HEK293T (cell line): Measurements from ENCODE around the gene RAB8B.
A peak's percentile ranks its signal among the peaks of the same experiment; 100 is the strongest.

Experiments used
- CTCF ChIA-PET: fragments of 350-600 bp; formaldehyde crosslinking; extraction: SDS; loops from one replicate; lab custom pipeline; 2021; ENCODE audit warnings: antibody characterized with exemption, inconsistent platforms; lab: Yijun Ruan, JAX
- POLR2A ChIA-PET: fragments of 350-600 bp; formaldehyde crosslinking; extraction: SDS; loops from one replicate; lab custom pipeline; 2020; ENCODE audit warnings: antibody characterized with exemption, inconsistent platforms; lab: Yijun Ruan, JAX
- DNase-seq: peaks from one replicate; pipeline ENCODE4 v3.0.0; 2012; ENCODE audit warnings: mixed read lengths; ENCODE audit errors: extremely low spot score
- ARNT ChIP-seq: fragments of 450-650 bp; IDR thresholded peaks from 2 replicates; pipeline ENCODE4 v1.6.1; 2017; ENCODE audit warnings: mild to moderate bottlenecking
- BHLHE40 ChIP-seq: fragments of 450-650 bp; IDR thresholded peaks from 2 replicates; pipeline ENCODE4 v1.6.1; 2016; ENCODE audit warnings: mild to moderate bottlenecking, moderate library complexity, borderline replicate concordance
- CTBP1 ChIP-seq: fragments of 450-650 bp; IDR thresholded peaks from 2 replicates; pipeline ENCODE4 v1.6.1; 2016; ENCODE audit warnings: borderline replicate concordance
- ELF4 ChIP-seq: fragments of 450-650 bp; IDR thresholded peaks from 2 replicates; pipeline ENCODE4 v1.6.1; 2017; ENCODE audit warnings: antibody characterized with exemption
- FOXA1 ChIP-seq: fragments of 450-650 bp; IDR thresholded peaks from 2 replicates; pipeline ENCODE4 v1.6.1; 2016; ENCODE audit warnings: mild to moderate bottlenecking
- FOXK2 ChIP-seq: fragments of 450-650 bp; IDR thresholded peaks from 2 replicates; pipeline ENCODE4 v1.6.1; 2016; ENCODE audit warnings: mild to moderate bottlenecking
- FOXM1 ChIP-seq: fragments of 450-650 bp; IDR thresholded peaks from 2 replicates; pipeline ENCODE4 v1.6.1; 2017; ENCODE audit warnings: mild to moderate bottlenecking, borderline replicate concordance
- HDGF ChIP-seq: fragments of 450-650 bp; IDR thresholded peaks from 2 replicates; pipeline ENCODE4 v1.6.1; 2017; ENCODE audit warnings: antibody characterized with exemption, borderline replicate concordance
- L3MBTL2 ChIP-seq: fragments of 450-650 bp; conservative IDR thresholded peaks from 2 replicates; pipeline ENCODE4 v1.6.1; 2016; ENCODE audit warnings: mild to moderate bottlenecking
- LEF1 ChIP-seq: fragments of 450-650 bp; IDR thresholded peaks from 2 replicates; pipeline ENCODE4 v1.6.1; 2017; ENCODE audit warnings: mild to moderate bottlenecking, borderline replicate concordance
- NFRKB ChIP-seq: fragments of 450-650 bp; IDR thresholded peaks from 2 replicates; pipeline ENCODE4 v1.6.1; 2016; ENCODE audit warnings: mild to moderate bottlenecking, moderate library complexity
- PKNOX1 ChIP-seq: fragments of 450-650 bp; IDR thresholded peaks from 2 replicates; pipeline ENCODE4 v1.6.1; 2016
- SP1 ChIP-seq: fragments of 450-650 bp; IDR thresholded peaks from 2 replicates; pipeline ENCODE4 v1.6.1; 2017
- SUZ12 ChIP-seq: fragments of 450-650 bp; IDR thresholded peaks from 2 replicates; pipeline ENCODE4 v1.6.1; 2016; ENCODE audit warnings: mild to moderate bottlenecking
- TARDBP ChIP-seq: fragments of 450-650 bp; IDR thresholded peaks from 2 replicates; pipeline ENCODE4 v1.6.1; 2016
- ZNF384 ChIP-seq: fragments of 450-650 bp; IDR thresholded peaks from 2 replicates; pipeline ENCODE4 v1.6.1; 2016

The RAB8B gene

GRCh38 chr15:63288778-63289378 lies 99.5 kb downstream of the RAB8B start:
- POLR2A ChIA-PET, result no interaction called here
- no peak for TF ChIP-seq FOXM1
- no peak for TF ChIP-seq HDGF
- TF ChIP-seq ARNT, result no peak
- peak; percentile 28 for DNase-seq
- CTCF ChIA-PET, result interaction anchor here (0.7 kb wide), 2 partner anchors 10 to 23 kb away, joined by 3 read pairs; no protein-coding TSS in a partner anchor

- TF ChIP-seq FOXK2, result no peak
- TF ChIP-seq CTBP1, result no peak
- no peak for TF ChIP-seq FOXA1
- no peak for TF ChIP-seq LEF1
- no peak for TF ChIP-seq ZNF384
- no peak for TF ChIP-seq FOXM1
- TF ChIP-seq ARNT, result no peak
- TF ChIP-seq SUZ12, result no peak
- no peak for TF ChIP-seq L3MBTL2
- DNase-seq, result no peak
- ChIA-PET CTCF (interaction anchor here (0.7 to 2.1 kb wide), 3 partner anchors 110 to 1623 kb away, joined by 3 to 7 read pairs (median 6); no protein-coding TSS in a partner anchor), POLR2A (interaction anchor here (1.2 kb wide), 1 partner anchor 14 kb away, joined by 3 read pairs; no protein-coding TSS in a partner anchor)
These were observed 102.1 kb downstream of the RAB8B start for GRCh38 chr15:63291507-63291906.

- ChIA-PET CTCF (no interaction called here), POLR2A (interaction anchor here (1.0 kb wide), 1 partner anchor 135 kb away, joined by 3 read pairs; the partner anchor contains the start of gene RPS27L)
- no peak for DNase-seq
- no peak for TF ChIP-seq ZNF384
These were observed 102.8 kb downstream of the RAB8B start for GRCh38 chr15:63292241-63292640.

GRCh38 chr15:63292771-63293170 lies 103.4 kb downstream of the RAB8B start:
- TF ChIP-seq SUZ12 (no peak), L3MBTL2 (no peak), BHLHE40 (no peak)
- CTCF ChIA-PET, result no interaction called here
- POLR2A ChIA-PET, result interaction anchor here (1.0 kb wide), 1 partner anchor 135 kb away, joined by 3 read pairs; the partner anchor contains the start of gene RPS27L
- DNase-seq, result no peak

GRCh38 chr15:63294359-63294758 lies 105.0 kb downstream of the RAB8B start:
- no peak for DNase-seq
- ChIA-PET CTCF (no interaction called here), POLR2A (no interaction called here)
- TF ChIP-seq SP1, result no peak
- no peak for TF ChIP-seq LEF1
- no peak for TF ChIP-seq FOXA1
- TF ChIP-seq TARDBP, result no peak
- TF ChIP-seq HDGF, result no peak
- no peak for TF ChIP-seq FOXM1
- no peak for TF ChIP-seq ARNT
- TF ChIP-seq NFRKB, result no peak
- no peak for TF ChIP-seq ZNF384

GRCh38 chr15:63295341-63295740 lies 105.9 kb downstream of the RAB8B start:
- TF ChIP-seq ARNT, result no peak
- no peak for TF ChIP-seq FOXA1
- no peak for TF ChIP-seq PKNOX1
- TF ChIP-seq NFRKB, result no peak
- TF ChIP-seq HDGF, result no peak
- no peak for TF ChIP-seq ELF4
- TF ChIP-seq ZNF384, result no peak
- no peak for TF ChIP-seq SP1
- no peak for TF ChIP-seq L3MBTL2
- TF ChIP-seq TARDBP, result no peak
- TF ChIP-seq BHLHE40, result no peak
- POLR2A ChIA-PET, result no interaction called here
- DNase-seq, result no peak
- CTCF ChIA-PET, result no interaction called here

GRCh38 chr15:63296195-63296594 lies 106.8 kb downstream of the RAB8B start:
- ChIA-PET CTCF (interaction anchor here (0.5 kb wide), 1 partner anchor 773 kb away, joined by 3 read pairs; no protein-coding TSS in a partner anchor), POLR2A (no interaction called here)
- no peak for TF ChIP-seq FOXK2
- no peak for TF ChIP-seq PKNOX1
- TF ChIP-seq ZNF384, result no peak
- no peak for TF ChIP-seq ARNT
- TF ChIP-seq FOXM1, result no peak
- no peak for TF ChIP-seq CTBP1
- no peak for TF ChIP-seq SP1
- TF ChIP-seq ELF4, result no peak
- TF ChIP-seq HDGF, result no peak
- TF ChIP-seq FOXA1, result no peak
- no peak for TF ChIP-seq BHLHE40
- TF ChIP-seq NFRKB, result no peak
- no peak for TF ChIP-seq L3MBTL2
- DNase-seq, result no peak
